HG03354 (cell line): Measurements from ENCODE around the gene NME1.
"Not testable (repeated sequence)": the region's sequence is repeated elsewhere in the genome, so short reads cannot be mapped to it uniquely, and the experiment has no call there.

Experiments
- ATAC-seq: cut with Tn5 transposase; IDR thresholded peaks from one replicate; pipeline ENCODE4 v1.9.1; 2021; ENCODE audit warnings: mild to moderate bottlenecking; ENCODE audit not compliant: unreplicated experiment, poor library complexity, severe bottlenecking

Gene NME1

DNA sequence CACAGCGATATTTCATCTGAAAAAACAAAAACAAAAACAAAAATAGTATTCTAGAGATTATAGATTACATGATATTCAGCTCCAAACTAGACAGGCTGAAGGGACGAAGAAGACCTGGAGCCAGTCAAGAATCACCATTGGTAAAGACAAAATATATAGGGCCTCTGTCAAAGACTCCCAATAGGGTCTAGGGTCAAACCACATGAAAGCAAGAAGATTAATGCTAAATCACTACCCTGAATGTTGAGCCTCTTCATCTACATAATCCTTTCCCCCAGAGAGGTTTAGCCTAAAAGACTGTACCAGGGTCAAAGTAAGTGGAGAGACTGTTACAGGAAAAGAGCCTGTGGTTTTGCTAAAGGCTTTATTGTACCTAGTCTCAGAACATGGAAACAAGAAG lies 10.8 kb upstream of the NME1 start:
- ATAC-seq = no peak

DNA sequence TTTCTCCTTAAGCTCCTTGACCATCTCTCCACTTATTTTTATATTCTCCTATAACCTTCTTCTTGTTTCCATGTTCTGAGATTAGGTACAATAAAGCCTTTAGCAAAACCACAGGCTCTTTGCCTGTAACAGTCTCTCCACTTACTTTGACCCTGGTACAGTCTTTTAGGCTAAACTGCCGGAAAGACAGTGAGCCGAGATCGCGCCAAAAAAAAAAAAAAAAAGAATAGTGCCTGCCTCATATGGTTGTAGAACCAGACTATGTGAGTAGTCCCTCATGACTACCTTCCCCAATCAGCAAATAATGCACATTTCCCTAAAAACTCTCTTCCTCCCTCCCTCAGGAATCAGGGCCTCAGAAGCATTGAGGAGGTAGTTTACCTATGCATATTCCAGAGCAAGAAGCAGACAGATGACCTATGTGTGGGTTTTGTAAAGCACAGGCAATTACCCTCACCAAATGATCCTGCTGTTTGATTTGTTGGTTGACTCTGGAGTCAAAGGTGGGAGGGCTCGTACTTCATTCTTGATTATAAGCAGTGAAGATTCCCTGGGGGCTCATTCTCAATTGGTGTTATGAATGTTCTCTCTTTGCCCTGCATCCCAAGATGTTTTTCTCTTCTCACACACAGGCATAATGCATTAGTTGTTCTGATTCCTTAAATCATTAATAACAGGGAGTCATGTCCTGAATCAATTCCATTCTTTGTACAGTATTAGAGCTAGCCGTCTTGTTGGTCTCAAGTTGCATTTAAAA lies 8.9 kb upstream of the NME1 start:
- ATAC-seq = no peak

DNA sequence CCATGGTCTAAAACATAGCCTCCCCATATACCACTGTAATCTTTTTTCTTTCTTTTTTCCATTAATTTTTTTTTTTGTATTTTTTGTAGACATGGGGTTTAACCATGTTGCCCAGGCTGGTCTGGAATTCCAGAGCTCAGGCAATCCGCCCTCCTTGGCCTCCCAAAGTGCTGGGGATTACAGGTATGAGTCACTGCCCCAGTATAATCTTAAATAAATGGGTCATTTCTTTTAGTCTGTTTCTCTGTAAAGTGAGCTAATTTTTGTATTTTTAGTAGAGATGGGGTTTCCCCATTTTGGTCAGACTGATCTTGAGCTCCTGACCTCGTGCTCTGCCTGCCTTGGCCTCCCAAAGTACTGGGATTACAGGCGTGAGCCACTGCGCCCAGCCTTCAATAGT lies 5.7 kb upstream of the NME1 start:
- ATAC-seq = no peak

DNA sequence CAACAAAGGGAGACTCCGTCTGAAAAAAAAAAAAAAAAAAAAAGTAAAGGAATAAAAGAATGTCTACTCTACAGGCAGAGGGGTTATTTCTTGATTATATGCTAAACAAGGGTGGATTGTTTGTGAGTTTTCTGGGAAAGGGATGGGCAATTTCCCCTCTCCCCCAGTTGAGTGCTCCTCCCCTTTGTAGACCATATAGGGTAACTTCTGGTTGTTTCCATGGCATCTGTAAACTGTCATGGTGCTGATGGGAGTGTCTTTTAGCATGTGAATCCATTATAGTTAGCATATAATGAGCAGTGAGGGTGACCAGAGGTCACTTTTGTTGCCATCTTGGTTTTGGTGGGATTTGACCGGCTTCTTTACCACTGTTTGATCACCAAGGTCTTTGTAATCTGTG lies 4.2 kb upstream of the NME1 start:
- no peak for ATAC-seq

DNA sequence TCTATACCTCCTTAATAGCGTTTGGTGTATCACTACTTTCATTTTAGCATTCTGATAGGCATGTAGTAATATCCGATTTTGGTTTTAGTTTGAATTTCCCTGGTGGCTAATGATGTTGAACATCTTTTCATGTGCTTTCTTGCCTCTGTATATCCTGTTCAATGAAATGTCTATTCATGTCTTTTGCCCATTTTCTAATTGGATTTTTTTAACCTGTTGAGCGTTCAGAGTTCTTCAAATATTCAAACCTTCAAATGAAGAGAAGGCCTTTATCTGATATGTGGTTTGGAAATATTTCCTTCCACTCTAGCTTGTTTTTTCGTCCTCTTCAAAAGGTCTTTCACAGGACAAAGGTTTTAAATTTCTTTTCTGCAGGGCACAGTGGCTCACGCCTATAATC lies 2.4 kb upstream of the NME1 start:
- ATAC-seq = no peak

DNA sequence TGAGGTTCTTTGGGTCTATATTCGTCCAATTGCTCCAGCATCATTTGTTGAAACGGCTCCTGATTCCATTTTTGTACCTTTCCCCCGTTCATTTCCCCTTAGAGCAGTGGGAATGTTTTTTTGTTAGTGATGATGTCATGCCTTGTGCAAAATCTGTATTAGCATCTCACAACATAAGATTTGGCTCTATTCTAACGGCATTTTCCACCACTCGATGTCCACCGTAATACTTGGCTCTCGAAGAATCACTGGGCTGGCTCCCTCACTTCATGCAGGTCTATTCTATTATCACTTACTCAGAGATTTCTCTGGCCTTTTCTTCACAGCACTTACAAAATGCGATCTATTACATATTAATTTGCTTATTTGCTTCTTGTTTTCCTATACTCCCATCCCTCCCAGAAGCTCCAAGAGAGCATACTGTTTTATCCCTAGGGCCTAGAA lies 571 bp upstream of the NME1 start:
- ATAC-seq = peak; percentile 1

DNA sequence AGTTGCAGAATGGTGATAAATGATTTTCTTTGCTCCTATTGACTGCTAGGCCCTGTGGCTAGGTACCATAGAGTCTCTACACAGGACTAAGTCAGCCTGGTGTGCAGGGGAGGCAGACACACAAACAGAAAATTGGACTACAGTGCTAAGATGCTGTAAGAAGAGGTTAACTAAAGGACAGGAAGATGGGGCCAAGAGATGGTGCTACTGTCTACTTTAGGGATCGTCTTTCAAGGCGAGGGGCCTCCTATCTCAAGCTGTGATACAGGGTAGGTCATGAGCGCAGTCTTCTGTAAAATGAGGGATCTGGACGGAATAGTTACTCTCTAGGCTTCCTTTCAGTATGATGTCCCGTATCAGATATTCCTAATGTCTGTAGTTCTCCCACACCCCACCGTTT lies 817 bp downstream of the NME1 start:
- ATAC-seq = no peak

DNA sequence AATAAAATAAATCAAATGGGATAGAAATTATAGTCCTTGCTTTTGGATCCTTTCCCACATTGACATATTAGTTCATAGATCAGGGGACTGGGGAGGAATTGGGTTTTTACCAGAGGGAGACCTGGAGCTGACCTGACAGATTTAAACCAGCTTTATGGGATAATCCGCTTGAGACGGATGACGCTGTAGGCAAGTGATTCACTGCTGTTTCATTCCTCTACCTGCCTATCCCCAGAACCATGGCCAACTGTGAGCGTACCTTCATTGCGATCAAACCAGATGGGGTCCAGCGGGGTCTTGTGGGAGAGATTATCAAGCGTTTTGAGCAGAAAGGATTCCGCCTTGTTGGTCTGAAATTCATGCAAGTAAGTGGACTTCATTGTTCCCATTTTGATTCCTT lies 2.1 kb downstream of the NME1 start:
- no peak for ATAC-seq

DNA sequence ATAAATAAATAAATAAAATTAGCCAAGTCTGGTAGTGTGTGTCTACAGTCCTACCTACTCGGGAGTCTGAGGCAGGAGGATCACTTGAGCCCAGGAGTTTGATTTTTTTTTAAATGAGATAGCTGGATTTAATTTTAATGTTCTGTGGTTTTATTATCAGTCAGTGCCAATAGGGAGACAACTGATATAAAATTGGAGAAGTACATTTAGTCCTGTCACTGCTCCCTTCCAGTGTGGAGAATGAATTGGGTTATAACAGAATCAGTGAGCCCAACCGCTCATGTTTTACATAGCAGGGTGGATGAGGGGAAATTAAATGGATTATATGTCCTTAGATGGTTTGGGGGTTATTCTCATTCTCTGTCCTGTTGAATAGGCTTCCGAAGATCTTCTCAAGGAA lies 6.2 kb downstream of the NME1 start:
- ATAC-seq = no peak

DNA sequence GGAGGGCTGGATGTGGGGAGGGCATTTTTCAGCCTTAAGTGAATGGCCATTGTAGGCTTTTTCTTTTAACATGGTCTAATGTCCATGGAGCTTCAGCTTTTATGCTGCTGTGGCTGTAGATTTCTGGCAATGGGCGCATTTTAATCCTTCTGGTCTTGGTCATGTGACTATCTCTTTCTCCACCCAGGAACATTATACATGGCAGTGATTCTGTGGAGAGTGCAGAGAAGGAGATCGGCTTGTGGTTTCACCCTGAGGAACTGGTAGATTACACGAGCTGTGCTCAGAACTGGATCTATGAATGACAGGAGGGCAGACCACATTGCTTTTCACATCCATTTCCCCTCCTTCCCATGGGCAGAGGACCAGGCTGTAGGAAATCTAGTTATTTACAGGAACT lies 8.2 kb downstream of the NME1 start:
- no peak for ATAC-seq

DNA sequence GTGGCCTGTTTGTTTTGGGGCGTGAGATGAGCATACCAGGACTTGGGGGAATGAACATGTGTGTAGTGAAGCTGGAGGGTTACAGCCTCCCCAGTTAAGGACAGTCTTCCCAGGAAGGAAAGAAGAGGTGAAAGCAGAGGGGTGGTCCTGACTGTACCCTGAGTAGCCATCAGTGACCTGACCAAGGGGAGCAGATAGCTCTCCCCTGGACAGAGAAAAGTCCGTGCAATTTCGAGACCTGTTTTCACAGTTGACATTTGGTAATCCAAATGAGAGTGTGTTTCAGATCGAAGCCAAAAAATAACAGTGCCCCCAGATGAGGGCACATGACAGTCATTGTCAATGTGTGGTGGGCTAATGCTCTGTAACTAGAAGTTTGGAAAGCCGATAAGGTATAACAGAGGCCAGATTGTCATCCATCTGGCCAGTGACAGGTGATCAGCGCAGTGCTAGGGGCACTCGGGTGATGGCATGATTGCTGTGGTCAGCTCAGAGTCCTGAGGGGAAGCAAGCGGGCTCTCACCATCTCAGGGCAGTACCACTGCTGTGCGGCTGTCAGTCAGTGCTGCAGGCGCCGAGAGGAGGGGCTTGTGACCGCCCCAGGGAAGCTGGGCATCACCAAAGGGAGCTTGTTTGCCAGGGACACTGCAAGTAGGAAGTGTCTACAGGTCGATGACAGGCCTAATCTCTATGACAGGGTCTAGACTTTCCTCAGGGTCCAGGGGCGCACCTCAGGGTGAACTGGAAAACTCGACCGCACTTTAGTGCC lies 11.7 kb downstream of the NME1 start:
- no peak for ATAC-seq

DNA sequence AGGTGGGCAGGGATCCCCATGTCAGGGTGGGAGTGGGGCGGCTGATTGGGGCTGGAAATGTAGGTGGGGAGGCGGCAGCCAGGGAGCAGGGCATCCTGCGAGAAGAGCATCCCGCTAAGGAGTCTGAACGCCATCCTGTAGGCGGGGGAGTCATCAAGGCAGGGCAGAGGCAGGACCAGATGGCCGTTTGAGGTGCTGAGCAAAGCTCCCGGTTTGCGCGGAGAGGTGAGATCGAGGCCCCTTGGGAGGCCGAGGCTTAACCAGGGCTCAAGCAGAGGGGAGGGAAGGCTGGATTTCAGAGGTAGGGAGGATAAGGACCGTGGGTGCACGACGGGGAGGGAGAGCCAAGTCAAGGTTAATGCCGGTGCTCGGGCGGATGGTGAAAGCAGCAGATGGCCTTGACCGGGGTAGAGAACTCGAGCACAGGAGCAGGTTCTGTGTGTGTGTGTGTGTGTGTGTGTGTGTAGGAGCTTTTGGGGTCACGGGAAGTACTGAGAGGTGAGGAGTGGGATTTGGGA lies 12.4 kb downstream of the NME1 start:
- ATAC-seq = peak; percentile 25

DNA sequence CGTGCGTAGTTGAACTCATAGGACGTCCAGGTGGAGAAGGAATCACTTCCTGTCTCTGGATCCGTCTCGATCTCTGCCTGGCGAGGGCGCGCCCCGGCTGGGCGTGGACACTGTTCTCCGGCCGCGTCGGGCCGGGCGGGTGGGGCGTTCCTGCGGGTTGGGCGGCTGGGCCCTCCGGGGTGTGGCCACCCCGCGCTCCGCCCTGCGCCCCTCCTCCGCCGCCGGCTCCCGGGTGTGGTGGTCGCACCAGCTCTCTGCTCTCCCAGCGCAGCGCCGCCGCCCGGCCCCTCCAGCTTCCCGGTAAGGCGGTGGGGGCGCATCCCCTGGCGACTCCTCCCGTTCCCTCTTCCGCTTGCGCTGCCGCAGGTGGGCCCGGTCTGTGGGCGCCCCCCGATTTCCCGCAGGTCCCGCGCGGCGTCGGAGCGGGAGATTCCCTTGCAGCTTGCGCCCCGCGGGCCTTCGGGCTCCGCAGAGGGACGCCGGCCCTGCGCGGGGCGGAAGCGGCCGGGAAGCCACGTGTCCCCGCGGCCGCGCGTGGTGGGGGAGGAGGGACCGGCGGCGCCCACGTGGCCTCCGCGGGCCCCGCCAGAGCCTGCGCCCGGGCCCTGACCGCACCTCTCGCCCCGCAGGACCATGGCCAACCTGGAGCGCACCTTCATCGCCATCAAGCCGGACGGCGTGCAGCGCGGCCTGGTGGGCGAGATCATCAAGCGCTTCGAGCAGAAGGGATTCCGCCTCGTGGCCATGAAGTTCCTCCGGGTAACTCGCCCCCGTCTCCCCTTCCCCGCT lies 13.0 kb downstream of the NME1 start, which contains the start of gene NME2:
NME2 (plus strand) TSS at position 214 of the 789 bp plus-strand sequence; CDS start at position 634, 420 bp downstream.
- ATAC-seq = peak; percentile 86

DNA sequence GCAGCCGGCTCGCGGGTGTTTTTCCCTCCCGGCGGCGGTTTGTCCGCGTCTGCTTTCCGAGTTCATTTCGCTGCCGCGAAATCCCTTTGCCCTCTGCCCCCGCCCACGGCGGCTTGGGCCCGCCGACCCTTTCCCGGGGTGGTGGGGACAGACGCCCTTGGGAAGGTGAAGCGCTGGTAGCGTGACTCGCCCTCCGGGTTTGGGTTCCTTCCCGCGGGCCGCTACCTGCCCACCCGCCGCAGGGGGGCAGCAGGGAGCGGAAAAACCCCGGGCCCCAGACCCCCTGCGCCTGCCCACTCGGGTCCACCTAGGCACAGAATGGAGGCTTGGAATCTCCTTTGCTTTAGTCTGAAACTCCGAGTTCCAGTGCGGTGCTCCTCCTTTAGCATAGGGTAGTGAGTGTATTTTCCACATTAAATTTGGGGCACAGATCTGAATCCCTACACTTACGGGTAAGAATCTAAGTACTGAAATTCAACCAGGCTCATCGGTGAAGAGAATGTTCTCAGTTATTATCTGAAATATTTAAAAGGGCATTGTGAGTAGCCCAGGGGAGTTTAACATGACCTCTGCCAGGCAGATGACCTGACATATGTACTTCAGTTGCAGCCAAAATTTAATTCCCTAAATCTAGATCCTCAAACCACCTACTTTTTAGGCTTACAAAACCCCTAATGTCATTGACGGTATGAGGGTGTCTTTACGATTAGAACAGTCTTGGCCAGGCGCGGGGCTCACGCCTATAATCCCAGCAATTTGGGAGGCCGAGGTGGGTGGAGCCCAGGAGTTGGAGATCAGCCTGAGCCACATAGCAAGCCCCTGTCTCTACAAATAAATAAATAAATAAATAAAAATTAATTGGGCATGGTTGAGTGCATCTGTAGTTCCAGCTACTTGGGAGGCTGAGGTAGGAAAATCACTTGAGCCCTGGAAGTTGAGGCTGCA lies 13.9 kb downstream of the NME1 start:
- ATAC-seq = peak; percentile 57

DNA sequence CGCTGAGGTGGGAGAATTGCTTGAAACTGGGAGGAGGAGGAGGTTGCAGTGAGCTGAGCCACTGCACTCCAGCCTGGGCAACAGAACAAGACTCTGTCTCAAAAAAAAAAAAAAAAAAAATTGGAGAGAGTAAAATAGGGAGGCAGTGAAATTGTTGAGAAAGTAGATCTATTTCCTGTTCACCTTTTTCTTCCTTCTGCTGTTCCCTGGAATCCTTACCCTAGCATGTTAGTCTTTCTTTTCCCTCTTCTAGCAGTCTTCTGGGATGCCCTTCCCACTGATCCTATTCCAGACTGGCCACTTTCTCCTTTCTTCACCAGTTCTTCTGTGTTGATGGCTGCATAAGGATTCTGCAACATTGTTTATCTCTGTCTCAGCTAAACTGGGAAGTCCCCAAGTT lies 16.0 kb downstream of the NME1 start:
- no peak for ATAC-seq

DNA sequence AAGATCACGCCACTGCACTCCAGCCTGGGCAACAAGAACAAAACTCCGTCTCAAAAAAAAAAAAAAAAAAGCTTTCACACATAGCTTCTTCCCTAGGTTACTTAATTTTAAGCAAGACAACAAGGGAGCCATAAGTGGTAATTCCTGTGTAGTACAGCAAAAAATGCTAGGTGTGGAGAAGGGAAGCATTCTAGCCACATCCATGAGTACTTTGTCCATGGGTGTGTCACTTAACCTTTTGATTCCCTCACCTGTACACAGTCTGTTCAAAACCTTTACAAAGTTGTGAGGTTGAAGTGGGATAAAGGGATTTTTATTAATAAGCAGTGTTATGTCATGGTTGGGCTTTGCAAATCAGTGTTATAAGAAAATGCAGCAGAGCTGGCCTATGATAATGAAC lies 17.4 kb downstream of the NME1 start:
- ATAC-seq = no peak

DNA sequence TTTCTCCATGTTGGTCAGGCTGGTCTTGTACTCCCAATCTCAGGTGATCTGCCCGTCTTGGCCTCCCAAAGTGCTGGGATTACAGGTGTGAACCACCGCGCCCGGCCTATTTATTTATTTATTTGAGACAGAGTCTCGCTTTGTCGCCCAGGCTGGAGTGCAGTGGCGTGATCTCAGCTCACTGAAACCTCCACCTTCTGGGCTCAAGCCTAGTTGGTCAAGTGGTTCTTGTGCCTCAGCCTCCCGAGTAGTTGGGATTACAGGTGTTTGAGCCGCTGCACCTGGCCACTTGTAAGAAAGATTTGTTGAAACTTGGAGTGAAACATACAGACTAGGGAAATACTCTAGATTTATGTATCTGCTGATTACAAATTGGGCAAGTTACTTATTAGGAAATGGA lies 18.7 kb downstream of the NME1 start:
- ATAC-seq = not testable (repeated sequence)

DNA sequence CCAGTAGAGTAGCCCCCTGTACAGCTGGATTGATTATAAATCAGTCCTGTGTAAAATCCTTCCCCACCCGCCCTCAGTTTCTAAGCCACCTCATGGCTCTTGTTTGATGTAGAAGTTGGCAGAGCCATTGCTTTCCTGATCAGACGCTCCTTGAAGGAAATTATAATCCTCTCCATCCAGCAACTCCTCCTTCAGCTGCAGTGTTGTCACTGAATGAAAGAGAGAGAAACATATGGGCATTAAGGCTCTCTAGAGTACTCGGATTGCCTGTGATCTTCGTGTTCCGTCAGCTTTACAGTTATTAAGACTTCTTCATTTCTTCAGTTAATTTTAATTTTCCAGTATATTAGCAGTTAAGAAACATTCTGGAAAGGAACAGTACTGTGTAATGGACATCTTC lies 27.1 kb downstream of the NME1 start:
- no peak for ATAC-seq

DNA sequence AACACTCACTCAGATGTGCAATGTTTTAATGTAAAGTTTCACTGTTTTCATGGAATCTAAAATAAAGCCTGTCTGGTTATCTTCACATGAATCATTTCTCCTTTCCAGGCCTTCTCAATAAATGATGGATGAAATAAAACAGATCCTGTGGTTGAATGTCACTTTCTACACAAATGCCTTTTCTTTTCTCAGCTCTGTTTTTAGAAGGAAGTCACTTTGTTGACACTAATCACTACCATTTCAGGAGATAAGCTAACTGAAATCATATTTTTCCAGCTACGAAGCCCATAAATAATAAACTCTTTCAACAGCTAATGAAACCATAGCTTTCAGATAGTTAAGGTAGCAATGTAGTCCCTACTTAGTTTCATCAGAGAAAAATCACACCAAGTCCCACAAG lies 30.8 kb downstream of the NME1 start:
- ATAC-seq = no peak
